NCI-H1092 treated with DMSO at 0.1 percent for 48 hours (cell line): ENCODE data around the gene UHRF1.
A peak's percentile ranks its signal among the peaks of the same experiment; 100 is the strongest.
"Not testable (repeated sequence)": the region's sequence is repeated elsewhere in the genome, so short reads cannot be mapped to it uniquely, and the experiment has no call there.

ENCODE experiments used
- DNase-seq: peaks from one replicate; lab custom pipeline; 2025; lab: John Stamatoyannopoulos, UW

The UHRF1 gene

GRCh38 chr19:4937060-4937459 is 27.8 kb downstream of the UHRF1 start:
- DNase-seq: no peak

GRCh38 chr19:4938461-4938860 is 29.2 kb downstream of the UHRF1 start:
- DNase-seq: not testable (repeated sequence)

- no peak for DNase-seq
Measured at GRCh38 chr19:4939466-4939865, 30.2 kb downstream of the UHRF1 start.

GRCh38 chr19:4941638-4942169 is 32.4 kb downstream of the UHRF1 start:
- not testable (repeated sequence) for DNase-seq

- not testable (repeated sequence) for DNase-seq
Measured at GRCh38 chr19:4950650-4951049, 41.3 kb downstream of the UHRF1 start.

- DNase-seq: no peak
Measured at GRCh38 chr19:4951656-4952055, 42.4 kb downstream of the UHRF1 start.

GRCh38 chr19:4952945-4953344 is 43.6 kb downstream of the UHRF1 start:
- DNase-seq: no peak

GRCh38 chr19:4954320-4955149 is 45.2 kb downstream of the UHRF1 start:
- DNase-seq: not testable (repeated sequence)

GRCh38 chr19:4955274-4955673 is 46.0 kb downstream of the UHRF1 start:
- DNase-seq: no peak

- no peak for DNase-seq
Measured at GRCh38 chr19:4957981-4958380, 48.7 kb downstream of the UHRF1 start.

- no peak for DNase-seq
Measured at GRCh38 chr19:4962085-4962619, 52.9 kb downstream of the UHRF1 start.

GRCh38 chr19:4965061-4965460 is 55.8 kb downstream of the UHRF1 start:
- DNase-seq: no peak

- DNase-seq: no peak
Measured at GRCh38 chr19:4966591-4966990, 57.3 kb downstream of the UHRF1 start.

- no peak for DNase-seq
Measured at GRCh38 chr19:4967738-4968461, 58.6 kb downstream of the UHRF1 start.

GRCh38 chr19:4968462-4969291 is 59.4 kb downstream of the UHRF1 start, which contains the start of gene KDM4B:
Gene KDM4B (plus strand): TSS chr19:4969113. CDS start chr19:5032891, 63,778 bp downstream.
- peak; percentile 98 for DNase-seq

- DNase-seq: no peak
Measured at GRCh38 chr19:4969292-4969771, 60.0 kb downstream of the UHRF1 start.

- no peak for DNase-seq
Measured at GRCh38 chr19:4969772-4970531, 60.7 kb downstream of the UHRF1 start.

- DNase-seq: no peak
Measured at GRCh38 chr19:4970558-4971423, 61.5 kb downstream of the UHRF1 start.

GRCh38 chr19:4971424-4971793 is 62.1 kb downstream of the UHRF1 start:
- DNase-seq: no peak
